Measurements from ENCODE around the gene HIVEP2. TPM values are rescaled to one million over a fixed set of nuclear protein-coding genes. Genes with fewer than 3 reads are reported as not detected.

The HIVEP2 gene
- total RNA-seq, 1 donor from 2014 or later, result 18.6 TPM

DNA sequence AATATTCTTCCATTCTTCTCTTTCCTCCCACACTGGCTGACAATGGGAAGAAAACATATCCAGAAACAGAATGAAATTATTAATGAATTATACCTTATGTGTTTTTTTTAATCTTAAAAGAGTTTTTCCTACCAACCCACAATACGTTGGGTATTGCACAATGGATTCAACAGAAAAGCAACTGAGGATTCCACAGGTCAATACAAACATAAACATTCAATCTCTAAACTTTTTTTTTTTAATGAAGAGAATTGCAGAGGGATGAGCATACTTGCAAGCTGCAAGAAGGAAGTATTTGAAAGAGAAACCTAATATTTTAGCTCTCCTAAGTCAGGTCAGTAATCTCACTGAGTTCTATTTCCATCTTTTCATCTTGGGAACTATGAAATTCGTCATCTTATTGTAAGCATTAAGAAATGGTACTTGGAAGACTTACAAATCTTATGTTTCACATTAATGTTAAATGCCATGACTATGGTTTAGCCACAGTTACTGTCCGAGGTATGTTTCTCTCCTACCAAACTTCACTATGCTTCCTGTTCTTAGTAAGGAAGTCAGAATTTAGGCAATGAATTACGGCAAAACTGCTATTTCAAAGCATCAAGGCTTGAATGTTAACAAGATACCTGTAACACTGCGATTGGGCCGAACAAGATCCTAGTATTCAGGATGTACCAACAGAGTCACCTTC, 100.8 kb downstream of the HIVEP2 start:
- DNase-seq (no peak), ATAC-seq (no peak)
- Histone ChIP-seq H3K4me3 (no peak overlapping the region), H3K27ac (peak overlapping the region; percentile 53), H3K4me1 (peaks cover 48% of the 10 kb centered on the region), H3K36me3 (no peaks in the 10 kb centered on the region), H3K27me3 (no peaks in the 10 kb centered on the region), H3K9me3 (no peaks in the 10 kb centered on the region)
- TF ChIP-seq, protein P1, sequence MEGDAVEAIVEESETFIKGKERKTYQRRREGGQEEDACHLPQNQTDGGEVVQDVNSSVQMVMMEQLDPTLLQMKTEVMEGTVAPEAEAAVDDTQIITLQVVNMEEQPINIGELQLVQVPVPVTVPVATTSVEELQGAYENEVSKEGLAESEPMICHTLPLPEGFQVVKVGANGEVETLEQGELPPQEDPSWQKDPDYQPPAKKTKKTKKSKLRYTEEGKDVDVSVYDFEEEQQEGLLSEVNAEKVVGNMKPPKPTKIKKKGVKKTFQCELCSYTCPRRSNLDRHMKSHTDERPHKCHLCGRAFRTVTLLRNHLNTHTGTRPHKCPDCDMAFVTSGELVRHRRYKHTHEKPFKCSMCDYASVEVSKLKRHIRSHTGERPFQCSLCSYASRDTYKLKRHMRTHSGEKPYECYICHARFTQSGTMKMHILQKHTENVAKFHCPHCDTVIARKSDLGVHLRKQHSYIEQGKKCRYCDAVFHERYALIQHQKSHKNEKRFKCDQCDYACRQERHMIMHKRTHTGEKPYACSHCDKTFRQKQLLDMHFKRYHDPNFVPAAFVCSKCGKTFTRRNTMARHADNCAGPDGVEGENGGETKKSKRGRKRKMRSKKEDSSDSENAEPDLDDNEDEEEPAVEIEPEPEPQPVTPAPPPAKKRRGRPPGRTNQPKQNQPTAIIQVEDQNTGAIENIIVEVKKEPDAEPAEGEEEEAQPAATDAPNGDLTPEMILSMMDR (IDR thresholded peaks at IDR 0.05), result no peak
- intact Hi-C loops (cut with DNase I), result no loop called here

DNA sequence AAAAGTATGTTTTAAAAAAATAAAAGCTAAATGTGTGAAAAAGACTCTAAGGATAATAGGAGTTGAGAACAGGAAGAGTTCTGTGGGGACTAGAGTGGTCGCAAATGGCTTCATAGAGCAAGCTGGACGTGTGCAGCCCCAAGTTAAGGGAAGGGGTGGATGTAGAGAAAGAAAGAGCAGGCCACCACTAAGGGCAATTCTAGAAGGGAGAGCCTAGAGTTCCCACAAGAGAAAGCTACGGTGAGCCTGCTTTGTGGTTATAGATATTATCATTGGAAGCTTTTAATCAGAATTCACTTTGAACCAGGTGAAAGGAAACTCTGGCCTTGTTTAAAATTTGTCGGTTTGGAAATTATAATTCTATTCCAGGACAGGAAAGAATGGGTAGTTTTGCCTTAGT, 101.6 kb downstream of the HIVEP2 start:
- Histone ChIP-seq H3K4me1 (peaks cover 48% of the 10 kb centered on the region), H3K27ac (no peak overlapping the region), H3K9me3 (no peaks in the 10 kb centered on the region), H3K27me3 (no peaks in the 10 kb centered on the region), H3K36me3 (no peaks in the 10 kb centered on the region), H3K4me3 (no peak overlapping the region)
- intact Hi-C loops (cut with DNase I), result no loop called here
- DNase-seq, result no peak
- ATAC-seq, result no peak
- TF ChIP-seq, protein P1 (IDR thresholded peaks at IDR 0.05), result no peak

DNA sequence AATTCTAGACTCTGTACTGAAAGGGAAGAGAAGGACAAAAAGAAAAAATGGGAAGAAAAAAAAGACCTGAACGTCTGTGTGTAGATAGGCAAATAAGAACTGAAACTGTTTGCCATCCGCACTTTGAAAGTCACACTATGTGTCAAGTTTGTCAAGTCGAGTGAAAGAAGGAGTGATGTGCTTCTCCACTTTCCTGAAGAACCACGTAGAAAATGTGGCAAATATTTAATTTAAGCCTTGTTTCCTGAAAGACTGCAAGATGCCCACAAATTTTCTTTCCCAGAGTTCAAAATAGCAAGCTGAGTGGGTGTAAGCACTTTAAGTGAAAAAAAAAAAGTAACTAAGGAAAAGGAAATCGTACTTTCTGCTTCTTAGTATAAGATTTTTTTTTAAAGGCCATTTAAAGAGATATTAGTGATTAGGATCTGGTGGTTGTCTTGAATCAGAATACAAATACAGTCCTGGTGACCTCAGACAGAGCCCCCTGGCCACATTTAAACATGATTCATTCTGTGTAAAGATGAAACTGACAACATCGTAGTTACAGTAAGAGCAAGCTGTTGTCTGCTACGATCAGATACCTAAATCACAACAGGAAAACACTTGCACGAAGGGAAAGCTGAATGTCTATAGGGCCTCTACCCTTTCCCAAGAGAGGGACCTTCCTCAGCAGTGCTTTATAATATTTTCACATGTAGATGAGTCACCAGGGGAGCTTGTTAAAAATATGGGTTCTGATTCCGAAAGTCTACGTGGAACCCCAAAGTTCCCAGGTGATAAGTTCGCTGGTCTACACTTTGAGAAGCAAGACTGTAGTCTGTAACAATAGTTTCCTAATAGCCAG, 102.3 kb downstream of the HIVEP2 start:
- Histone ChIP-seq H3K27me3 (no peaks in the 10 kb centered on the region), H3K36me3 (no peaks in the 10 kb centered on the region), H3K9me3 (no peaks in the 10 kb centered on the region), H3K4me1 (peaks cover 48% of the 10 kb centered on the region), H3K4me3 (peak overlapping the region; percentile 24), H3K27ac (peak overlapping the region; percentile 30)
- TF ChIP-seq, protein P1 (IDR thresholded peaks at IDR 0.05), result no peak
- ATAC-seq, result no peak
- no peak for DNase-seq
- intact Hi-C loops (cut with DNase I), result no loop called here

DNA sequence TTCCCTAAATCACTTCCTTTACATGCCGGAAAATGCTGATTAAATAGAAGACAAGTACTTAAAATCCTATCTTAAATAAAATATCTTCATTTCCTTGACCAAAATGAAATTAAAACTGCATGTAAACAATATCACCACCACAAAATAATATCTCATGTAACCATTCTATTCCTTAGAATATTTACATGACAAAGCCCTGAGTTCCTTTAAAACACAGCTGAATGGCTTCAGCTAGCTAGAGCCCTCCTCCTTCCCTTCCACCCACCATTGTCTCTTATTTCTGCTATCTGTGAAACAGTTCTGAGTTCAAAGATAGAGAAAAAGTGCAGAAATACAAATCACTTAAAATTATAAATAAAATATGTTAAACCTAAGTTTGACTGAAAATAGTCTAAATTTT, 103.1 kb downstream of the HIVEP2 start:
- peaks cover 43% of the 10 kb centered on the region for H3K4me1 ChIP-seq
- TF ChIP-seq, protein P1 (IDR thresholded peaks at IDR 0.05), result no peak
- H3K27ac ChIP-seq, result no peak overlapping the region
- H3K36me3 ChIP-seq, result no peaks in the 10 kb centered on the region
- peak overlapping the region; percentile 24 for H3K4me3 ChIP-seq
- intact Hi-C loops (cut with DNase I), result no loop called here
- DNase-seq (no peak), ATAC-seq (no peak)
- H3K9me3 ChIP-seq, result no peaks in the 10 kb centered on the region
- no peaks in the 10 kb centered on the region for H3K27me3 ChIP-seq

DNA sequence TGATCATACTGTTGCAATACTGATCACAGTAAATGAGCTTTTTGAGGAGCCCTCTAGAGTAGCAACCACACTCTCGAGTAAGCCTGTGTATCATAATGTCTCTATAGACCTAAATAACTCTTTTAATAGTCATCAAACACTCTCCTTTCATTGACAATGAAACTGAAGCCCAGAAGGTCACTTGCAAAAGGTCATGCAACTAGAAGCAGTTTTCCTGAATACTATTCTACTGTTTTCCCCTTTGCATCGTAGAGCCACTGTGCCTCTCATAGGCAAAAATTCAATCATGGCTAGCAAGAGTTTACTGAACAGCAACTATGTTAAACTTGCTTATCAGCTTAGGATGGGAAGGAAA, 105.3 kb downstream of the HIVEP2 start:
- no peak overlapping the region for H3K27ac ChIP-seq
- TF ChIP-seq, protein P1 (IDR thresholded peaks at IDR 0.05), result no peak
- no peaks in the 10 kb centered on the region for H3K27me3 ChIP-seq
- no peak for ATAC-seq
- intact Hi-C loops (cut with DNase I), result no loop called here
- H3K9me3 ChIP-seq, result no peaks in the 10 kb centered on the region
- no peak for DNase-seq
- no peaks in the 10 kb centered on the region for H3K36me3 ChIP-seq
- no peak overlapping the region for H3K4me3 ChIP-seq
- peaks cover 21% of the 10 kb centered on the region for H3K4me1 ChIP-seq

Measured in upper lobe of right lung (tissue), 1 donor.